H1 (cell line): ENCODE results near the gene SSC5D. TPM values are rescaled to one million over a fixed set of nuclear protein-coding genes. Genes with fewer than 3 reads are reported as not detected.

Experiments used
- CHD7 ChIP-seq: fragments of 300-600 bp; sonication (generic); IDR thresholded peaks from 2 replicates; pipeline ENCODE4 v1.7.1; 2012; ENCODE audit warnings: low read length, moderate library complexity, mild to moderate bottlenecking, inconsistent platforms; ENCODE audit not compliant: insufficient replicate concordance
- CREB1 ChIP-seq: IDR thresholded peaks from 2 replicates; pipeline ENCODE4 v1.6.1; 2012; ENCODE audit warnings: inconsistent platforms
- NANOG ChIP-seq: IDR thresholded peaks from 2 replicates; pipeline ENCODE4 v1.6.1; 2011; ENCODE audit warnings: low read length, low read depth, mild to moderate bottlenecking, inconsistent platforms; ENCODE audit not compliant: insufficient read depth, poor library complexity, severe bottlenecking
- POLR2AphosphoS5 ChIP-seq: IDR thresholded peaks from 2 replicates; pipeline ENCODE4 v1.6.1; 2011; ENCODE audit warnings: low read depth, low read length
- RBBP5 ChIP-seq: IDR thresholded peaks from 2 replicates; pipeline ENCODE4 v1.7.1; 2012; ENCODE audit warnings: low read depth, mild to moderate bottlenecking, inconsistent platforms, low read length, moderate library complexity, borderline replicate concordance
- YY1 ChIP-seq: IDR thresholded peaks from 2 replicates; pipeline ENCODE4 v1.6.1; 2011; ENCODE audit warnings: low read depth, mild to moderate bottlenecking, low read length
- polyA plus RNA-seq, 7 experiments: library from polyadenylated mRNA; depleted of rRNA in 3 of 7; stranded (reverse) in 5 of 7; unstranded in 2 of 7; fragments of >200 nt in 5 of 7; fragments of 200-250 nt in 2 of 7; gene quantifications; 1 replicate in 5 of 7; 2 replicates in 1 of 7; 4 replicates in 1 of 7; pipeline versions ENCODE4 v1.2.1 to v1.2.3, GENCODE V29; 2011 to 2013; ENCODE audit warnings: missing spikeins in 2 of 7, mixed read lengths in 2 of 7
- total RNA-seq: library from RNA; stranded (reverse); fragmentation: NEBNext Ultra II Directional; extraction: Animal tissue kit (Norgen Biotek cat#: 25700); gene quantifications from 2 replicates; pipeline ENCODE4 v1.2.1, GENCODE V29; 2021

Gene SSC5D
- total and polyA plus RNA-seq, 2 of the 8 experiments (the other 6 are each of a cell fraction or from before 2014, with no cell fraction given) = 0.39 to 1.7 TPM

DNA sequence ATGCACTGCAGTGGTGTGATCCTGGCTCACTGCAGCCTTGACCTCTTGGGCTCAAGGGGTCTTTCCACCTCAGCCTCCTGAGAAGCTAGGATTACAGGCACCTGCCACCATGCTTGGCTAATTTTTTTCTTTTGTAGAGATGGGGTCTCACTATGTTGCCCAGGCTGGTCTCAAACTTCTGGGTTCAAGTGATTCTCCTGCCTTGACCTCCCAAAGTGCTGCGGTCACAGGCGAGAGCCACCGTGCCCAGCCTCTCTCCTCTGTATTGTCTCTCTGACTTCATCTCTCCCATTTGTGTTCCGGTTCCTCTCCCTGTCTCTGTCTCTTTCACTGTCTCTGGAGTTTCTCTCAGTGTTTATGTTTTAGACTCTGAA lies 22.0 kb upstream of the SSC5D start (continued):
- no peak for TF ChIP-seq CHD7
- no peak for TF ChIP-seq NANOG
- TF ChIP-seq POLR2AphosphoS5 = no peak
- TF ChIP-seq RBBP5 = no peak
- TF ChIP-seq YY1 = no peak
- no peak for TF ChIP-seq CREB1
